GM18951 (cell line): ENCODE results near the gene POLR2L.

Experiments
- POLR2A ChIP-seq: IDR thresholded peaks from 4 replicates; pipeline ENCODE4 v1.6.1; 2011; ENCODE audit warnings: mild to moderate bottlenecking; ENCODE audit not compliant: insufficient read length, insufficient read depth; ENCODE audit errors: extremely low read depth
- in situ Hi-C: fragments of 300-500 bp; cut with MboI; formaldehyde crosslinking; loops from one replicate; pipeline ENCODE4 v1.12.0; 2022; ENCODE audit warnings: low sequenced_read_pairs, mixed read lengths, inconsistent platforms; ENCODE audit not compliant: unreplicated experiment

The POLR2L gene

DNA sequence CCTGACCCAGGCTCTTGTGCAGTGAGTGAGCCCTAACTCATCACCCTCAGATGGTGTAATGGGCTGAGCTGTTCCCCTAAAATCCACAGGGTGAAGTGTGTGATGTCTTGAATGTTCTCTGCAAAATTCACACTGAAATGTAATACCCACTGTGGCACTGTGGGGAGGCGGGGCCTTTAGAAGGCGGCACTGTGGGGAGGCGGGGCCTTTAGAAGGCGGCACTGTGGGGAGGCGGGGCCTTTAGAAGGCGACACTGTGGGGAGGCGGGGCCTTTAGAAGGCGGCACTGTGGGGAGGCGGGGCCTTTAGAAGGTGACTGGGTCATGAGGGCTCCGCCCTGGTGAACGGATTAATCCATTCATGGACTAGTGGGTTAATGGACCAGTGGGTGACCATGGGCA is 35.2 kb upstream of the POLR2L start:
- in situ Hi-C loops, result loop anchor here (25.0 kb wide), 1 partner anchor 160 kb away; the partner anchor contains the start of gene MUC6
- no peak for TF ChIP-seq POLR2A

DNA sequence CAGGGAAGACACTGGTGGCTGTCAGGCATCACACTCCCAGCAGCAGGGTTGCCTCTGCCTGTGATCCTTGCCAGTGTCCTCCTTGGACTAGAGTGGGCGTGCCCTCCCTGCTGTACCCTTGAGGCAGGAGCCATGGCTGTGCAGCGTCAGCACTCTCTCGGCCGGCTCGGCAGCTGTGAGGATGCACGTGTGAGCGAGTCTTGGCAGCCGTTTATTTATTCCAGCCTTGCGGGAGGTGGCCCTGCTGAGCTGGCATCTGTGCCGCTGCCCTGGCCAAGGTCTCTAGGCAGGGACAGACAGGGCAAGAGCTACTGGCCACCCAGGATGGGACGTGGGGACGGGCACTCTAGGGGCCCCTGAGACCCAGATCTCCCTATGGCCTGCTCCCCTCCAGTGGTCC is 34.2 kb upstream of the POLR2L start:
- no peak for TF ChIP-seq POLR2A

DNA sequence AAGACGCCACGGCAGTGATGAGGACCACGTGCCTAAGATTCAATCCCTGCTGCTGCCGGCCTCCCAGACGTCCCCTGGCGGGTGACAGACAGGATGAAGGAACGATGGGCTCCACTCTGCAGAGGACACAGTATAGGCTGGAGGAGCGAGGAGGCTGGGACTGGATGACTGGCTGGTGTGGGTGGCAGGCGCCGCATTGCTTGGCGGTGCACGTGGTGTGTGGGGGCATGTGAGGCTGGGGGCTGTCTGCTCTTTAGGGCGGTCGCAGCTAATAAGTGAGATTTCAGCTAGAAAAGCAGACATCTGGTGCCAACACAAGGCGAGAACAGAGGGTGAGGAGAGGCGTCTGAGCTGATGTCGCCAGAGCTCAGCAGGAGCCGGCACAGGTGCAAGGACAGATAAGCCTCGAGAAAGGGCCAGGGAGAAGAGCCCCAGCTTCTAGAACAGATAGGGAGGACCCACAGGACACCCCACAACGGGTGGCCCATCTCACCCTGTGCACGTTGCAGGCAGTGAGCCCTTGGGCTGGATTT is 33.5 kb upstream of the POLR2L start:
- TF ChIP-seq POLR2A, result no peak
- in situ Hi-C loops, result loop anchor here (25.0 kb wide), 1 partner anchor 161 kb away; the partner anchor contains the start of gene MUC6

More for the DNA sequence above, 34.2 kb upstream of the POLR2L start:
- in situ Hi-C loops, result loop anchor here (25.0 kb wide), 1 partner anchor 161 kb away; the partner anchor contains the start of gene MUC6

- no peak for TF ChIP-seq POLR2A
- in situ Hi-C loops, result loop anchor here (25.0 kb wide), 1 partner anchor 162 kb away; the partner anchor contains the start of gene MUC6
Measured at GRCh38 chr11:875203-875602, 32.9 kb upstream of the POLR2L start.

DNA sequence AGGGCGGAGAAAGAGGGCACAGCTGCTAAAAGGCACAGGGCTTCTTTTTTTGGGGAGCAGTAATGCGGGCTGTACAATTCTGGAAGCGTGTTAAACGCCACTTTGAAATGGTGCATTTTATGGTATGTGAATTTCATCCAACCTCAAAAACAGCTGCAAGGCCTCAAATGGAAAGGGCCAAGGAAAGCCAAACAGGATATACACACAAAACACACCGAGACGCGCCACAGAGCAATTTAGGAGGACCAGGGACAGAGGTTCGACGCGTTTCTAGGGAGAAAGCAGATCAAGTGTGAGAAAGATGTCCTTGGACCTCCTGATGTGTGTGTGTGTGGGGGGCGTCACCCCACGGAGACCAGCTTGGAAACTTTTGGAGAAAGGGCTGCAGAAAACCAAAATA is 31.4 kb upstream of the POLR2L start:
- TF ChIP-seq POLR2A, result no peak
- in situ Hi-C loops, result no loop called here

- in situ Hi-C loops, result no loop called here
- TF ChIP-seq POLR2A, result no peak
Measured at GRCh38 chr11:872799-873198, 30.5 kb upstream of the POLR2L start.

- TF ChIP-seq POLR2A, result no peak
- in situ Hi-C loops, result no loop called here
Measured at GRCh38 chr11:871472-871871, 29.1 kb upstream of the POLR2L start.

DNA sequence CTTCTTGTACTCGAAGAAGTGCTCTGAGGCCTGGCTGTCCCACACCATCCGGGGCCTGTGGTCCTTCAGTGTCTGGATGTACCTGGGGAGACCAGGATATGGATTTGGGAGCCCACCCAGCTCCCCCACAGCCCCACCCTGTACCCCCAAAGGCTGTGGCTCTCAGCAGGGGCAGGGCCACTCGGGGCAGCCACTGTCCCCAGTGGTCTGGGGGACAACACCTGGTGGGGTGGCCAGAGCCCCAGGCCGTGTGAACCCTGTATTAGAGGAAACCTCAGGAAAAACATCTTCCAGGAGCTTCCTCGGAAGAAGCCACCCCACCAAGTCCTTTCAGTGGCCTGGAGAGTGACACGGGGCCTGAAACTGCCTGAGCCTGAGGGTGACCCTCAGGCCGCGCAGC is 28.1 kb upstream of the POLR2L start:
- in situ Hi-C loops, result no loop called here
- TF ChIP-seq POLR2A, result no peak

- in situ Hi-C loops, result no loop called here
- no peak for TF ChIP-seq POLR2A
Measured at GRCh38 chr11:870127-870413, 27.7 kb upstream of the POLR2L start.

DNA sequence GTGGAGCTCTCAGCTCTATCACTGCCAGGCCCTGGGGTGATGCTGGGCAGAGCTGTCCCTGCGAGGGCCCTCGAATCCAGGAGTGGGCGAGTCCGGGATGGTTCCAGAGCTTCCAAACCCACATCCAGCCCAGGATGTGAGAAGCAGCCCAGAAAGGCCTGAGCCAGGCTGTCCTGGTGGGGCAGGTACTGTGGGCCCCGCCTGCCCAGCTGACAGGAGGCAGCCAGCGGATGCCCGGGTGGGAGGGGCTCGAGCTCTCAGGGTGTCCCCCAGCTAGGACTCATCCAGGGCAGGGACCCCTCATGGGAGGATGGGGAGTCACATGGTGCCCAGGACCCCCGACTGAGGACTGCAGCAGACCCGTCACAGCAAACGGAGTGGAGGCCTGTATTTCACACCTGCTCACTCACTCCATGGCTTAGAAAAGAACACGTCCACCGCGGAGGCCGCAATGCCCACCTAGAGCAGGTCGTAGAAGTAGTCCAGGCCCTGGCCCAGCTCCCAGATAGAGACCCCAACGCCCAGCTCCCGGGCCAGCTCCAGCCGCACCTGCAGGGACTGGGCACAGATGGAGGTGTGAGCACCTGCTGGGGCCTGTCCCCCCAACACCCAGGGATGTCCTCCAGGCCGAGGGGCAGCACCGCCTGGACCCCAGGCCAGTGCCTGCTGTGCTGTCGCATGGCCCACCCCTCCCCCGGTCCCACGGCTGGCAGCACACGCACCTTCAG is 27.2 kb upstream of the POLR2L start:
- in situ Hi-C loops, result no loop called here
- TF ChIP-seq POLR2A, result no peak

- TF ChIP-seq POLR2A, result no peak
- in situ Hi-C loops, result no loop called here
Measured at GRCh38 chr11:868802-869201, 26.5 kb upstream of the POLR2L start.

DNA sequence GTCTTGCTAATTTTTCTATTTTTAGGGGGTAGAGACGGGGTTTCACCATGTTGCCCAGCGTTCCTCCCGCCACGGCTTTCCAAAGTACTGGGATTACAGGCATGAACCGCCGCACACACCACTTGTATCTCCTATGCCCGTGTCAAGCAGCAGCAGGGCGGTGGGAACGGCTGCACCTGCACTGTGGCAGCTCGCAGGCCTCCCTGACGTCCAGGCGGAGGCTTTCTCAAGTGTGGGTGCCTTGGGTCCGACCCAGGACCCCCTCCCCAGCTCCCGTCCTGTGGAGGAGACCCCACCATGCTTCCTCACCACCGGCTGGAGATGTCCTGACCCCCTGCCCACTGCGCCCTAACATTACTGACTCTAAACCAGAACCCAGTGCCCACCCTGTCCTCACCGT is 26.1 kb upstream of the POLR2L start:
- TF ChIP-seq POLR2A, result no peak
- in situ Hi-C loops, result no loop called here

DNA sequence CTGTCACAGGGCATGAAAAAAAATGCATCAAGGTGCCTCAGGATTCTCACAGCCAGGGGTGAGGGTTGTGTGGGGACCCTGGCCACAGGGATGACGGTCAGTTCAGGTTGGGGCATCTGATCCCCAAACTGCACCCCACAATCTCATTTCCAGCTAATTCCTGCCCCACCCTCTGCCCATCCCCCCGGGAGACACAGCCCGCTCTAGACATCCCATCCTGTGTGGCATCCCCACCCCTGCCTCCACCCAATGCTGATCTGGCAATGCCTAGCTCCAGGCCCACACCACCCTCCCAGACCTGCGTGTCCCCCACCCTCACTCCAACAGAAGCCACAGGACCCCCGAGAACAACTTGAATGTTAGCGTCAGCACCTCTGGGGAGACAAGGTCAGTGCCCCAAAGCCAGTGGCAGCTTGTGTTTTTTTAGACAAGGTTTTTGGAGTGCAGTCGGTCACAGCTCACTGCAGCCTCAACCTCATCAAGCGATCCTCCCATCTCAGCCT is 25.6 kb upstream of the POLR2L start:
- in situ Hi-C loops, result no loop called here
- no peak for TF ChIP-seq POLR2A

GRCh38 chr11:866481-866880 is 24.2 kb upstream of the POLR2L start:
- in situ Hi-C loops, result no loop called here
- no peak for TF ChIP-seq POLR2A
